IMR-90 (cell line): ENCODE data around the gene PSENEN.

Experiments used
- BHLHE40 ChIP-seq: fragments of 150-350 bp; IDR thresholded peaks from 2 replicates; pipeline ENCODE4 v1.6.1; 2016; ENCODE audit warnings: mild to moderate bottlenecking, low read depth, low read length
- CTCF ChIP-seq: conservative IDR thresholded peaks from 2 replicates; pipeline ENCODE4 v1.5.1; 2012; ENCODE audit warnings: mild to moderate bottlenecking, low read depth, low read length, improper control_type of control experiment
- MAFK ChIP-seq: IDR thresholded peaks from 2 replicates; pipeline ENCODE4 v1.6.1; 2012; ENCODE audit warnings: low read depth, low read length, improper control_type of control experiment
- MXI1 ChIP-seq: IDR thresholded peaks from 2 replicates; pipeline ENCODE4 v1.6.1; 2012; ENCODE audit warnings: low read depth, mild to moderate bottlenecking, low read length, moderate library complexity, borderline replicate concordance
- POLR2A ChIP-seq: IDR thresholded peaks from 2 replicates; pipeline ENCODE4 v1.6.1; 2012; ENCODE audit warnings: mild to moderate bottlenecking, low read depth, low read length
- RAD21 ChIP-seq: IDR thresholded peaks from 2 replicates; pipeline ENCODE4 v1.6.1; 2012; ENCODE audit warnings: low read length, improper control_type of control experiment
- RCOR1 ChIP-seq: IDR thresholded peaks from 2 replicates; pipeline ENCODE4 v1.6.1; 2012; ENCODE audit warnings: mild to moderate bottlenecking, low read length, improper control_type of control experiment; ENCODE audit not compliant: insufficient replicate concordance
- SMC3 ChIP-seq: fragments of 150-350 bp; IDR thresholded peaks from 2 replicates; pipeline ENCODE4 v1.6.1; 2016; ENCODE audit warnings: low read depth, mild to moderate bottlenecking, antibody characterized with exemption, low read length, moderate library complexity
- USF2 ChIP-seq: fragments of 150-350 bp; IDR thresholded peaks from 2 replicates; pipeline ENCODE4 v1.6.1; 2017; ENCODE audit warnings: mild to moderate bottlenecking, antibody characterized with exemption, low read length, low read depth

- TF ChIP-seq RAD21: no peak
- TF ChIP-seq RCOR1: no peak
- TF ChIP-seq POLR2A: no peak
- TF ChIP-seq CTCF: no peak
- peak; percentile 67; the same call in 1 of the 2 replicates for TF ChIP-seq MXI1
- TF ChIP-seq USF2: no peak
- no peak for TF ChIP-seq SMC3
- TF ChIP-seq BHLHE40: no peak
- no peak for TF ChIP-seq MAFK
Observed at GRCh38 chr19:35718345-35719041, 27.0 kb upstream of the PSENEN start.
